Fibroblast of the conjunctiva (primary cell): Measurements from ENCODE around the gene RAB40B.

Experiments
- DNase-seq: peaks from one replicate; pipeline ENCODE4 v3.0.0-alpha.2; 2010; ENCODE audit warnings: low read depth

The RAB40B gene

GRCh38 chr17:82649501-82650261, 48.8 kb downstream of the RAB40B start:
- DNase-seq, result no peak

GRCh38 chr17:82648742-82649331, 49.7 kb downstream of the RAB40B start:
- no peak for DNase-seq

GRCh38 chr17:82648165-82648668, 50.3 kb downstream of the RAB40B start, which contains the start of gene WDR45B:
TSS of gene WDR45B (minus strand) at chr17:82648444. CDS start at chr17:82648340, 104 bp downstream.
- DNase-seq, result peak; percentile 95

GRCh38 chr17:82647593-82648164, 50.8 kb downstream of the RAB40B start:
- no peak for DNase-seq

GRCh38 chr17:82645516-82645915, 53.0 kb downstream of the RAB40B start:
- no peak for DNase-seq

GRCh38 chr17:82644148-82644547, 54.4 kb downstream of the RAB40B start:
- no peak for DNase-seq

- DNase-seq, result no peak
These were observed 56.5 kb downstream of the RAB40B start for GRCh38 chr17:82642022-82642421.

GRCh38 chr17:82640036-82640435, 58.5 kb downstream of the RAB40B start:
- DNase-seq, result no peak

- DNase-seq, result no peak
These were observed 58.9 kb downstream of the RAB40B start for GRCh38 chr17:82639628-82640027.

GRCh38 chr17:82638183-82638773, 60.2 kb downstream of the RAB40B start:
- no peak for DNase-seq

GRCh38 chr17:82636626-82637598, 61.6 kb downstream of the RAB40B start:
- DNase-seq, result no peak

- no peak for DNase-seq
These were observed 65.2 kb downstream of the RAB40B start for GRCh38 chr17:82633343-82633742.

GRCh38 chr17:82632451-82632850, 66.0 kb downstream of the RAB40B start:
- DNase-seq, result no peak

GRCh38 chr17:82631544-82631943, 67.0 kb downstream of the RAB40B start:
- DNase-seq, result no peak

- no peak for DNase-seq
These were observed 68.3 kb downstream of the RAB40B start for GRCh38 chr17:82630212-82630611.

- no peak for DNase-seq
These were observed 68.8 kb downstream of the RAB40B start for GRCh38 chr17:82629748-82630147.

GRCh38 chr17:82627405-82627804, 71.1 kb downstream of the RAB40B start:
- no peak for DNase-seq

GRCh38 chr17:82623707-82624106, 74.8 kb downstream of the RAB40B start:
- no peak for DNase-seq

- DNase-seq, result no peak
These were observed 78.9 kb downstream of the RAB40B start for GRCh38 chr17:82619641-82620040.

GRCh38 chr17:82619211-82619610, 79.3 kb downstream of the RAB40B start:
- DNase-seq, result no peak

GRCh38 chr17:82616021-82616711, 82.3 kb downstream of the RAB40B start:
- DNase-seq, result no peak
